HFFc6 (cell line): ENCODE data around the gene RBMS1. TPM values are rescaled to one million over a fixed set of nuclear protein-coding genes. Genes with fewer than 3 reads are reported as not detected.
"Not testable (repeated sequence)": the region's sequence is repeated elsewhere in the genome, so short reads cannot be mapped to it uniquely, and the experiment has no call there.

Experiments
- DNase-seq: peaks from one replicate; pipeline ENCODE4 v3.0.0-alpha.2; 2018
- H3K27ac Mint-ChIP-seq: 2 replicates; pipeline ENCODE4 v1.8.0; 2020; ENCODE audit warnings: mild to moderate bottlenecking, mixed read lengths
- H3K27me3 Mint-ChIP-seq: 2 replicates; pipeline ENCODE4 v1.8.0; 2021; ENCODE audit warnings: mild to moderate bottlenecking, moderate library complexity, mixed read lengths; ENCODE audit not compliant: insufficient read depth
- H3K36me3 Mint-ChIP-seq: 2 replicates; pipeline ENCODE4 v1.8.0; 2021; ENCODE audit warnings: low read depth, mixed read lengths
- H3K4me1 Mint-ChIP-seq: 2 replicates; pipeline ENCODE4 v1.8.0; 2020; ENCODE audit warnings: low read depth, mixed read lengths
- H3K4me3 Mint-ChIP-seq: 2 replicates; pipeline ENCODE4 v1.8.0; 2020; ENCODE audit warnings: mild to moderate bottlenecking, moderate library complexity, mixed read lengths
- H3K9me3 Mint-ChIP-seq: 2 replicates; pipeline ENCODE4 v1.8.0; 2020; ENCODE audit warnings: mild to moderate bottlenecking, mixed read lengths
- total RNA-seq, 6 experiments: library from RNA; stranded (reverse); fragmentation: NEBNext Ultra II Directional; extraction: Animal tissue kit (Norgen Biotek cat#: 25700); gene quantifications; 2 replicates in 1 of 6; 3 replicates in 5 of 6; pipeline ENCODE4 v1.2.3, GENCODE V29; 2021
- TF ChIP-seq, protein P1 (sequence below): fragments of 200-600 bp; sonication (generic); IDR thresholded peaks from 2 replicates; pipeline ENCODE4 v1.5.0; 2021; ENCODE audit warnings: antibody characterized with exemption, mild to moderate bottlenecking

Gene RBMS1
- total RNA-seq, 6 experiments from 2014 or later = 88.7 to 111 (median 96.1) TPM

DNA sequence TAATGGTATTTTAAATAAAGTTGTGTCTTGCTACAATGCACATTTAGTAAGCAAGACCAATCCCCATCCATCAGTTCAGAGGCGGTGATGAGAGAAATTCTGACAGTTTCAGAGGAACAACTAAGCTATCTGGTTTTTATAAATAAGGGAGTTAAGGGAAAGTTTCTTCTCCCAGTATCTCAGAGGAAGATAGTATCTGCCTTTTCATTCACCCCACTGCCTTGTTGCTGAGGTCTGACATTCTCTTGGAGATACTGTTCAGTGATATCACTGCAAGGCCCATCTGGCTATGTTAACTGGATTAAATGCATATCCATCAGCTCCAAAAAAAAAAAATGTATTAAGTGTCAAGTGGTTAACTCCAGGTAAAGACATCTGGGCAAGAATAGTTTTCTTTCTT, 47.9 kb downstream of the RBMS1 start:
- Mint-ChIP-seq H3K9me3 (no peaks in the 10 kb centered on the region), H3K27ac (no peak overlapping the region), H3K4me1 (peaks cover 18% of the 10 kb centered on the region), H3K4me3 (no peak overlapping the region), H3K27me3 (no peaks in the 10 kb centered on the region), H3K36me3 (peaks cover 35% of the 10 kb centered on the region)
- TF ChIP-seq, protein P1, sequence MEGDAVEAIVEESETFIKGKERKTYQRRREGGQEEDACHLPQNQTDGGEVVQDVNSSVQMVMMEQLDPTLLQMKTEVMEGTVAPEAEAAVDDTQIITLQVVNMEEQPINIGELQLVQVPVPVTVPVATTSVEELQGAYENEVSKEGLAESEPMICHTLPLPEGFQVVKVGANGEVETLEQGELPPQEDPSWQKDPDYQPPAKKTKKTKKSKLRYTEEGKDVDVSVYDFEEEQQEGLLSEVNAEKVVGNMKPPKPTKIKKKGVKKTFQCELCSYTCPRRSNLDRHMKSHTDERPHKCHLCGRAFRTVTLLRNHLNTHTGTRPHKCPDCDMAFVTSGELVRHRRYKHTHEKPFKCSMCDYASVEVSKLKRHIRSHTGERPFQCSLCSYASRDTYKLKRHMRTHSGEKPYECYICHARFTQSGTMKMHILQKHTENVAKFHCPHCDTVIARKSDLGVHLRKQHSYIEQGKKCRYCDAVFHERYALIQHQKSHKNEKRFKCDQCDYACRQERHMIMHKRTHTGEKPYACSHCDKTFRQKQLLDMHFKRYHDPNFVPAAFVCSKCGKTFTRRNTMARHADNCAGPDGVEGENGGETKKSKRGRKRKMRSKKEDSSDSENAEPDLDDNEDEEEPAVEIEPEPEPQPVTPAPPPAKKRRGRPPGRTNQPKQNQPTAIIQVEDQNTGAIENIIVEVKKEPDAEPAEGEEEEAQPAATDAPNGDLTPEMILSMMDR = no peak
- no peak for DNase-seq

DNA sequence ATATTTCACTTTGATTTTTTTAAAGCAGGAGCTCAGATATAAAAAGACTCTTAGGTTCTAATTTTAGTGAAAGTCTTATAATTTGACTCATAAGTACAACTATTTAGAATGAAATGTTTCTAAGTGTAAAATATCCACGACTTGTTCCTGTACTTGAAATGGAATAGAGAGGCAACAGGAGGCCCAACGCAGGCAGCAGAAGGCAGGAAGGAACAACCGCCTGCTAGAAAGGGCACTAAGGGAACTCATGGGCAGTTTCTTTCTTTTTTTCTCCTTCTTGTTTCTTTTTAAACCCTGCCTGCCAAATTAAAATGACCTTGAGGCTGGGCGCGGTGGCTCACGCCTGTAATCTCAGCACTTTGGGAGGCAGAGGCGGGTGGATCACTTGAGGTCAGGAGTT, 51.0 kb downstream of the RBMS1 start:
- no peak overlapping the region for H3K27ac Mint-ChIP-seq
- TF ChIP-seq, protein P1 = no peak
- no peak for DNase-seq
- H3K9me3 Mint-ChIP-seq = peaks cover 5% of the 10 kb centered on the region; the same call in 1 of the 2 replicates
- H3K4me3 Mint-ChIP-seq = no peak overlapping the region
- H3K27me3 Mint-ChIP-seq = no peaks in the 10 kb centered on the region
- H3K4me1 Mint-ChIP-seq = peaks cover 25% of the 10 kb centered on the region
- peaks cover 50% of the 10 kb centered on the region for H3K36me3 Mint-ChIP-seq

DNA sequence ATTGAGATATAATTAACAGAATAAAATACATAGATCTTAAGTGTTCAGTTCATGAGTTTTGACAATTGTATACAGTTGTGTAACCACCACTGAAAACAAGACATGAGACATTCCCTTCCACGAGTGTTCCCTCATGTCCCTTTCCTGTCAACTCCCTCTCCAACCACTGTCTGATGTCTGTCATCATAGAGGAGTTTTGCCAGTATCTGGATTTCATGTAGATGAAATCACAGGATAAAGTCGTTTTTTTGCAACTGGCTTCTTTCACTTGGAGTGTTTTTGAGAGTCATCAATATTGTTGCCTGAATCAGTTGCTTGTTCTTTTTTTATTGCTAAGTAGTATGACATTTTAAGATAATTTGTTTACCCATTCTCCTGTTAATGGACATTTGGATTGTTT, 52.7 kb downstream of the RBMS1 start:
- H3K4me1 Mint-ChIP-seq = peaks cover 30% of the 10 kb centered on the region
- H3K4me3 Mint-ChIP-seq = no peak overlapping the region
- TF ChIP-seq, protein P1 = no peak
- peaks cover 5% of the 10 kb centered on the region; the same call in 1 of the 2 replicates for H3K9me3 Mint-ChIP-seq
- no peak for DNase-seq
- H3K27ac Mint-ChIP-seq = no peak overlapping the region
- no peaks in the 10 kb centered on the region for H3K27me3 Mint-ChIP-seq
- H3K36me3 Mint-ChIP-seq = peaks cover 44% of the 10 kb centered on the region

DNA sequence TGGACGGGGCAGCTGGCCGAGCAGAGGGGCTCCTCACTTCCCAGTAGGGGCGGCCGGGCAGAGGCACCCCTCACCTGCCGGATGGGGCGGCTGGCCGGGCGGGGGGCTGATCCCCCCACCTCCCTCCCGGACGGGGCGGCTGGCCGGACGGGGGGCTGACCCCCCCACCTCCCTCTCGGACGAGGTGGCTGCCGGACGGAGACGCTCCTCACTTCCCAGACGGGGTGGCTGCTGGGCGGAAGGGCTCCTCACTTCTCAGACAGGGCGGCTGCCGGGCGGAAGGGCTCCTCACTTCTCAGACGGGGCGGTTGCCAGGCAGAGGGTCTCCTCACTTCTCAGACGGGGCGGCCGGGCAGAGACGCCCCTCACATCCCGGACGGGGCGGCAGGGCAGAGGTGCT, 54.6 kb downstream of the RBMS1 start:
- Mint-ChIP-seq H3K36me3 (peaks cover 37% of the 10 kb centered on the region), H3K4me1 (peaks cover 48% of the 10 kb centered on the region)
- DNase-seq, H3K27me3 Mint-ChIP-seq, H3K9me3 Mint-ChIP-seq, H3K27ac Mint-ChIP-seq, H3K4me3 Mint-ChIP-seq: not testable (repeated sequence)

DNA sequence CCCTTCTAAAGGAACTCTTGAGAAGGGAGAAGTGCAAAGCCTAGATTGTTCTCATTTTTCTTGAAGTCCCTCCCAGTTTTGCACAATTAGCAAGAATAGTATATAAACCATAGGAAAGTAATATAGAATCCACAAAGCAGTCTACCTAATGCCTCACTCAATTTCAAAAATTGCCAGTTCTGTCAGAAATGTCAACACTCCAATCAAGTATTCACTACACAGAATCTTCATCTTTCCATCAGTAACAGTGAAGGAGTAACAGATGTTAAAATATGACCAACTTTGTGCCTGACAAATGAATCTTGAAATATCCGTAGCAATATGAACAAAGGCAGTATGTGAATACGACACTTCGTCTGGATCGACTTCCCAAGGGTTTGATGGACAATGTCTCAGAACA, 56.3 kb downstream of the RBMS1 start:
- H3K27me3 Mint-ChIP-seq = no peaks in the 10 kb centered on the region
- peaks cover 60% of the 10 kb centered on the region for H3K4me1 Mint-ChIP-seq
- H3K36me3 Mint-ChIP-seq = peaks cover 24% of the 10 kb centered on the region
- H3K27ac Mint-ChIP-seq = no peak overlapping the region
- DNase-seq = no peak
- H3K4me3 Mint-ChIP-seq = no peak overlapping the region
- peaks cover 5% of the 10 kb centered on the region; the same call in 1 of the 2 replicates for H3K9me3 Mint-ChIP-seq
- TF ChIP-seq, protein P1 = no peak

DNA sequence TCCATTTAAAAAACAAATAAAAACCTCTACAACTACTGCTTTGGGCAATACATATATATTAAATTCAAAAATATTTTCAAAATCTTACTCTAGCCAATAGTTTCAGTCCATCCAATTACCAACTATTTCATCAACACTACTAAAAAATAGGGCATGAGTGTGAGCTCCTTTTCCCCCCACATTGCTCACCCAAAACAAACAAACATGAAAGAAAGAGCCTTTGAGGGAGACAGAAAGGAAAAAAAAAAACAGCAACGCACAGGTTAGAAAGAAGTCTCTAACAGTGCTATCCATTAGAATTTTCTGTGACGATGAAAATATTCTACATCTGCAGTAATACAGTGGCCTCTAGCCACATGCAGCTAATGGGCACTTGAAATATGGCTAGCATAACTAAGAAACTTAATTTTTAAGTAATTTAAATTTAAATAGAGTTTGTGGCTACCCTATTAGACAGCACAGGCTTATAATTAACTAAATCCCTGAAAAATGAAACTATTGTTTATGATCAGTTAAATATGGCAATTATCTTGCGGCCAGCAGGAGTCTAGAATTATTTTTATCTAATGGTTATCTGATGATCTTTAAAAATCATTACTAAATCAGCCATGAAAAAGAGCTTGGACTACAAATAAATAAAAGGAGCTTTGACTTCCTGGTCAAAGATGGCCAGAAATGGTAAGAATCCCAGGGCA, 59.2 kb downstream of the RBMS1 start:
- Mint-ChIP-seq H3K27ac (peak overlapping the region; percentile 52), H3K36me3 (peaks cover 29% of the 10 kb centered on the region), H3K4me3 (no peak overlapping the region), H3K9me3 (peaks cover 14% of the 10 kb centered on the region), H3K27me3 (no peaks in the 10 kb centered on the region), H3K4me1 (peaks cover 50% of the 10 kb centered on the region)
- DNase-seq = no peak
- TF ChIP-seq, protein P1 = no peak
